SU-DHL-6 (cell line): ENCODE data around the gene GRM1.

Source experiments
- H2AFZ ChIP-seq: fragments of 200-600 bp; sonication (generic); 2 replicates; pipeline ENCODE4 v1.6.1; 2014; ENCODE audit warnings: low read depth, mild to moderate bottlenecking, moderate library complexity, mixed read lengths, antibody characterized with exemption, low read length; ENCODE audit not compliant: severe bottlenecking
- H3F3A ChIP-seq: fragments of 200-600 bp; shearing (Covaris generic); 2 replicates; pipeline ENCODE4 v1.6.0; 2016; ENCODE audit warnings: antibody characterized with exemption, mild to moderate bottlenecking; ENCODE audit not compliant: insufficient read depth
- H3K27ac ChIP-seq: fragments of 200-600 bp; sonication (generic); 2 replicates; pipeline ENCODE4 v1.5.1; 2016; ENCODE audit warnings: low read depth, mild to moderate bottlenecking, low read length, moderate library complexity, mixed read lengths
- H3K27me3 ChIP-seq: fragments of 200-600 bp; sonication (generic), shearing (Covaris generic); 2 replicates; pipeline ENCODE4 v1.6.0; 2014; ENCODE audit warnings: mild to moderate bottlenecking, low read length
- H3K36me3 ChIP-seq: fragments of 200-600 bp; sonication (generic); 2 replicates; pipeline ENCODE4 v1.6.1; 2014; ENCODE audit warnings: mild to moderate bottlenecking, low read length, mixed read lengths
- H3K4me2 ChIP-seq: fragments of 300-600, 200-600 bp; shearing (Covaris generic), sonication (generic); 2 replicates; pipeline ENCODE4 v1.6.0; 2014; ENCODE audit warnings: low read length, low read depth, mild to moderate bottlenecking; ENCODE audit not compliant: poor library complexity, severe bottlenecking
- H3K4me3 ChIP-seq: fragments of 200-600 bp; sonication (generic); 2 replicates; pipeline ENCODE4 v1.5.1; 2014; ENCODE audit warnings: antibody characterized with exemption, low read length, mild to moderate bottlenecking, mixed read lengths; ENCODE audit not compliant: insufficient read depth, poor library complexity, severe bottlenecking
- H3K79me2 ChIP-seq: fragments of 200-600 bp; sonication (generic); 2 replicates; pipeline ENCODE4 v1.6.1; 2014; ENCODE audit warnings: mild to moderate bottlenecking, low read length, moderate library complexity; ENCODE audit not compliant: insufficient read depth
- H3K9ac ChIP-seq: fragments of 200-600 bp; sonication (generic); 2 replicates; pipeline ENCODE4 v1.7.0; 2014; ENCODE audit warnings: mild to moderate bottlenecking, low read length
- H3K9me2 ChIP-seq: fragments of 200-600 bp; sonication (generic); replicated peaks from 2 replicates; pipeline ENCODE4 v1.6.1; 2014; ENCODE audit warnings: low read length; ENCODE audit not compliant: insufficient read depth
- H3K9me3 ChIP-seq: fragments of 200-600 bp; sonication (generic); 2 replicates; pipeline ENCODE4 v1.6.1; 2014; ENCODE audit warnings: low read length, mixed read lengths; ENCODE audit not compliant: insufficient read depth
- H4K20me1 ChIP-seq: fragments of 200-600 bp; sonication (generic); 2 replicates; pipeline ENCODE4 v1.6.1; 2014; ENCODE audit warnings: low read depth, mild to moderate bottlenecking, antibody characterized with exemption, low read length, moderate library complexity, mixed read lengths
- EZH2phosphoT487 ChIP-seq: fragments of 200-600 bp; sonication (generic), shearing (Covaris generic); conservative IDR thresholded peaks from 2 replicates; pipeline ENCODE4 v1.6.1; 2018; ENCODE audit warnings: mild to moderate bottlenecking, antibody characterized with exemption, low read length, moderate library complexity, mixed read lengths
- TF ChIP-seq, protein P1 (sequence below): fragments of 200-600 bp; sonication (generic); IDR thresholded peaks from one replicate; pipeline ENCODE4 v1.5.1; 2017; ENCODE audit warnings: antibody characterized with exemption, mild to moderate bottlenecking, low read length, moderate library complexity; ENCODE audit not compliant: insufficient read depth, poor library complexity, severe bottlenecking

Gene GRM1

DNA sequence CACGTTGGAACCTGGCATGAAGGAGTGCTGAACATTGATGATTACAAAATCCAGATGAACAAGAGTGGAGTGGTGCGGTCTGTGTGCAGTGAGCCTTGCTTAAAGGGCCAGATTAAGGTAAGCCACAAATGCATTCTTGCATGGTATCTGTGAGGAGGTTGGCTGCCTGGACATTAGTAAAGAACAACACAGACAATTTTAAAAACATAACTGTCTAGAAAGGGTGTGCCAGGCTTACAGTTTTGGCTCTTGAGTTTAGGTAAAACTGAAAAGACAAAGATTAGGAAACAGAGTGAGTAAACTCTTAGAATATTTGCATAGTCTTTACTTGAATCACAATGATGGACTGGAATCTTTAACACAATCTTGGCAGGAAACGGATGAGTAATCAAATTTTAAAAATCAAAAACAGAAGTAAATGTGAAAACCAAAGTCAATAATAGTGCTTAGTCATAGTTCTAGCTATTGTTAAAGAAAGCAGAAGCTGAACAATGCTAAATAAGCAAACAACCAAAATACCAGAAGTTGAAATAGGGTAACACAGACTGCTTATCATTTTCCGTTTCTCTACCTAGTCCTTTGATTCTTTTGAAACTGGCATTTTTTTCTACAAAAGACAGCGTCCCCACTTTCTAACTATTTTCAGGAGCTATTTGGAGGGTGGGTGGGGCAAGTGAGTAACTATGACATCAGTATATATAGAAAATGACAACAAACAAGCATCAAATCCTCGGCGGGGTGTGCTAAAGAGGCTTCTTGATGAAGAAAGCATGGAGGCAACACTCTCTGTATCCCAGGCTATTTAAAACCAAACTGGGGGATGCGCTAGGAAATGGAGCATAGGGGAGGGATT, 328.9 kb downstream of the GRM1 start:
- no peak overlapping the region for H3K4me2 ChIP-seq
- no peak overlapping the region for H3K4me3 ChIP-seq
- H2AFZ ChIP-seq: no peak overlapping the region
- no peak overlapping the region for H3K27ac ChIP-seq
- no peaks in the 10 kb centered on the region for H3K36me3 ChIP-seq
- TF ChIP-seq EZH2phosphoT487: no peak
- TF ChIP-seq, protein P1, sequence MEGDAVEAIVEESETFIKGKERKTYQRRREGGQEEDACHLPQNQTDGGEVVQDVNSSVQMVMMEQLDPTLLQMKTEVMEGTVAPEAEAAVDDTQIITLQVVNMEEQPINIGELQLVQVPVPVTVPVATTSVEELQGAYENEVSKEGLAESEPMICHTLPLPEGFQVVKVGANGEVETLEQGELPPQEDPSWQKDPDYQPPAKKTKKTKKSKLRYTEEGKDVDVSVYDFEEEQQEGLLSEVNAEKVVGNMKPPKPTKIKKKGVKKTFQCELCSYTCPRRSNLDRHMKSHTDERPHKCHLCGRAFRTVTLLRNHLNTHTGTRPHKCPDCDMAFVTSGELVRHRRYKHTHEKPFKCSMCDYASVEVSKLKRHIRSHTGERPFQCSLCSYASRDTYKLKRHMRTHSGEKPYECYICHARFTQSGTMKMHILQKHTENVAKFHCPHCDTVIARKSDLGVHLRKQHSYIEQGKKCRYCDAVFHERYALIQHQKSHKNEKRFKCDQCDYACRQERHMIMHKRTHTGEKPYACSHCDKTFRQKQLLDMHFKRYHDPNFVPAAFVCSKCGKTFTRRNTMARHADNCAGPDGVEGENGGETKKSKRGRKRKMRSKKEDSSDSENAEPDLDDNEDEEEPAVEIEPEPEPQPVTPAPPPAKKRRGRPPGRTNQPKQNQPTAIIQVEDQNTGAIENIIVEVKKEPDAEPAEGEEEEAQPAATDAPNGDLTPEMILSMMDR: no peak
- H3K79me2 ChIP-seq: no peaks in the 10 kb centered on the region
- no peaks in the 10 kb centered on the region for H4K20me1 ChIP-seq
- no peaks in the 10 kb centered on the region for H3K9me2 ChIP-seq
- no peaks in the 10 kb centered on the region for H3F3A ChIP-seq
- no peaks in the 10 kb centered on the region for H3K27me3 ChIP-seq
- H3K9me3 ChIP-seq: no peaks in the 10 kb centered on the region
- H3K9ac ChIP-seq: no peak overlapping the region

DNA sequence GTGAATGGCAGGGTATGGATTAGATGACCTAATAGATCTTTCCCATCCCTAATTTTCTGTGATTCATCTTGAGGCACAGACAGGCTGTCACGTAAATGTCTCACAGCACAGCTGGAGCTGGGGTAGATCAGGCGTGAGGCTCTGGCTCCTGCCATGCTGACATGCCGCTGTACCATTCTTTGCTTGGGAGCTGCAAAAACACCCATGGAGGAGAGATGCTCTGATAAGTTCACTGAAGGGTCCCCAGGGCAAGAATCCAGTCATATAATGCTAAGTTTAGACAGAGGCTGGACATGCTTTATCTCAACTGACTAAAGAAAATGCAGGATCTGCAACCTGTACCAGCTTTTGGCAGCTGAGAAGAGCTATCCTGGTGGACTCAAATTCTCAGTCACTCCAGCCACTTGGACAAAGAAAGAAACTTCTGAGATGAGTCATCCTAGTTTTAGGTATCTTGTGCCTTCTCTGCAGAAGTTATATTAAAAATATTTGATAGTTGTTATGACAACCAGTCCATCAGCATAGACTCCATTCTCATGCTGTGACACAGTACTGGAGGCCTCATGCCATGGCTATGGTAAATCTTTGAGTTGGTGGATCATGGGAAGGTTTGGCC, 329.7 kb downstream of the GRM1 start:
- H3K36me3 ChIP-seq: no peaks in the 10 kb centered on the region
- no peaks in the 10 kb centered on the region for H3K9me3 ChIP-seq
- H3K4me3 ChIP-seq: no peak overlapping the region
- no peaks in the 10 kb centered on the region for H3K27me3 ChIP-seq
- no peaks in the 10 kb centered on the region for H3K79me2 ChIP-seq
- no peaks in the 10 kb centered on the region for H4K20me1 ChIP-seq
- no peak overlapping the region for H2AFZ ChIP-seq
- TF ChIP-seq, protein P1: no peak
- H3K4me2 ChIP-seq: no peak overlapping the region
- H3F3A ChIP-seq: no peaks in the 10 kb centered on the region
- H3K27ac ChIP-seq: no peak overlapping the region
- H3K9ac ChIP-seq: no peak overlapping the region
- H3K9me2 ChIP-seq: no peaks in the 10 kb centered on the region

DNA sequence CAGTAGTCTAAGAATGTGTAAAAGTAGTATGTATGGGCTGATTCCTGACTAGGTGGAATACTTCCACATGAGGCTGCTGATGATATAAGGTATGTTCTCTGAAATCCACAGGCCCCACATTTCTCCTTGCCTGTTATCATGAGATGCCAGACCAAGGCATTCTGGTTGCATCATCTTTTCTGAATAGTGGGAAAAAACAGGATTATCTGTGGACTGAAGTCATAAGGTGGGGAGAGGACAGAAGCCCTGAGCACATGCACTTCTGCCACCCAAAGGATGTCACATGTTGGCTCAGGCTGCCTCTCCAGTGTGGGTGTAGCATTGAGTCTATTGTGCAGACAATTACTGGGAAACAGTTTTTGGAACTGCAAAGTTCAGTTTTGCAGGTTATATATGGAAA, 330.3 kb downstream of the GRM1 start:
- H3K4me2 ChIP-seq: no peak overlapping the region
- H3K9ac ChIP-seq: no peak overlapping the region
- H3K27me3 ChIP-seq: no peaks in the 10 kb centered on the region
- H3F3A ChIP-seq: no peaks in the 10 kb centered on the region
- no peaks in the 10 kb centered on the region for H3K9me2 ChIP-seq
- H3K4me3 ChIP-seq: no peak overlapping the region
- no peaks in the 10 kb centered on the region for H4K20me1 ChIP-seq
- no peaks in the 10 kb centered on the region for H3K9me3 ChIP-seq
- H3K27ac ChIP-seq: no peak overlapping the region
- no peaks in the 10 kb centered on the region for H3K36me3 ChIP-seq
- H2AFZ ChIP-seq: no peak overlapping the region
- TF ChIP-seq EZH2phosphoT487: no peak
- TF ChIP-seq, protein P1: no peak
- no peaks in the 10 kb centered on the region for H3K79me2 ChIP-seq
